Measurements from ENCODE around the gene ENOSF1. TPM values are rescaled to one million over a fixed set of nuclear protein-coding genes. Genes with fewer than 3 reads are reported as not detected.
A peak's percentile ranks its signal among the peaks of the same experiment; 100 is the strongest.

Gene ENOSF1
- total RNA-seq, 3 donors from 2014 or later, result 72.0 to 132 (median 95.2) TPM

GRCh38 chr18:706405-706804 lies 6.0 kb downstream of the ENOSF1 start:
- Histone ChIP-seq H3K4me3 (no peak overlapping the region), H3K4me1 (ENCODE audit: low read depth) (peaks cover 3% of the 10 kb centered on the region), H3K9me3 (no peaks in the 10 kb centered on the region), H3K36me3 (ENCODE audit: low read depth) (no peaks in the 10 kb centered on the region)
- intact Hi-C loops (cut with DNase I, micrococcal nuclease), result no loop called here
- DNase-seq (no peak), ATAC-seq (no peak)
- no peak for TF ChIP-seq CTCF (IDR thresholded peaks at IDR 0.05)

GRCh38 chr18:703213-703967 lies 9.0 kb downstream of the ENOSF1 start:
- H3K4me1 ChIP-seq (ENCODE audit: low read depth), result no peaks in the 10 kb centered on the region
- no peaks in the 10 kb centered on the region for H3K9me3 ChIP-seq
- ATAC-seq (peak; percentile 11), DNase-seq (no peak)
- H3K4me3 ChIP-seq, result no peak overlapping the region
- H3K36me3 ChIP-seq (ENCODE audit: low read depth), result no peaks in the 10 kb centered on the region
- intact Hi-C loops (cut with DNase I, micrococcal nuclease), result no loop called here
- no peak for TF ChIP-seq CTCF (IDR thresholded peaks at IDR 0.05)

GRCh38 chr18:697800-698199 lies 14.6 kb downstream of the ENOSF1 start:
- H3K4me3 ChIP-seq, result no peak overlapping the region
- H3K4me1 ChIP-seq (ENCODE audit: low read depth), result no peaks in the 10 kb centered on the region
- ATAC-seq (no peak), DNase-seq (no peak)
- no peaks in the 10 kb centered on the region for H3K36me3 ChIP-seq (ENCODE audit: low read depth)
- no peaks in the 10 kb centered on the region for H3K9me3 ChIP-seq
- TF ChIP-seq CTCF (IDR thresholded peaks at IDR 0.05), result no peak
- intact Hi-C loops (cut with DNase I, micrococcal nuclease), result no loop called here

GRCh38 chr18:697012-697411 lies 15.4 kb downstream of the ENOSF1 start:
- DNase-seq (no peak), ATAC-seq (no peak)
- no peak for TF ChIP-seq CTCF (IDR thresholded peaks at IDR 0.05)
- H3K4me3 ChIP-seq, result no peak overlapping the region
- intact Hi-C loops (cut with DNase I, micrococcal nuclease), result no loop called here
- no peaks in the 10 kb centered on the region for H3K9me3 ChIP-seq
- H3K4me1 ChIP-seq (ENCODE audit: low read depth), result no peaks in the 10 kb centered on the region
- no peaks in the 10 kb centered on the region for H3K36me3 ChIP-seq (ENCODE audit: low read depth)

- Histone ChIP-seq H3K9me3 (no peaks in the 10 kb centered on the region), H3K4me1 (ENCODE audit: low read depth) (no peaks in the 10 kb centered on the region), H3K36me3 (ENCODE audit: low read depth) (no peaks in the 10 kb centered on the region), H3K4me3 (no peak overlapping the region)
- TF ChIP-seq CTCF (IDR thresholded peaks at IDR 0.05), result no peak
- DNase-seq (no peak), ATAC-seq (no peak)
- intact Hi-C loops (cut with DNase I, micrococcal nuclease), result no loop called here
These were observed 18.8 kb downstream of the ENOSF1 start for GRCh38 chr18:693466-694187.

Data from mucosa of descending colon (tissue), 3 donors.